ENCODE results near the gene C21orf91.

C21orf91 gene

GRCh38 chr21:17794518-17795145, 24.5 kb downstream of the C21orf91 start:
- DNase-seq (ENCODE audit: extremely low read depth, low read depth), result no peak
- TF ChIP-seq, protein P1, sequence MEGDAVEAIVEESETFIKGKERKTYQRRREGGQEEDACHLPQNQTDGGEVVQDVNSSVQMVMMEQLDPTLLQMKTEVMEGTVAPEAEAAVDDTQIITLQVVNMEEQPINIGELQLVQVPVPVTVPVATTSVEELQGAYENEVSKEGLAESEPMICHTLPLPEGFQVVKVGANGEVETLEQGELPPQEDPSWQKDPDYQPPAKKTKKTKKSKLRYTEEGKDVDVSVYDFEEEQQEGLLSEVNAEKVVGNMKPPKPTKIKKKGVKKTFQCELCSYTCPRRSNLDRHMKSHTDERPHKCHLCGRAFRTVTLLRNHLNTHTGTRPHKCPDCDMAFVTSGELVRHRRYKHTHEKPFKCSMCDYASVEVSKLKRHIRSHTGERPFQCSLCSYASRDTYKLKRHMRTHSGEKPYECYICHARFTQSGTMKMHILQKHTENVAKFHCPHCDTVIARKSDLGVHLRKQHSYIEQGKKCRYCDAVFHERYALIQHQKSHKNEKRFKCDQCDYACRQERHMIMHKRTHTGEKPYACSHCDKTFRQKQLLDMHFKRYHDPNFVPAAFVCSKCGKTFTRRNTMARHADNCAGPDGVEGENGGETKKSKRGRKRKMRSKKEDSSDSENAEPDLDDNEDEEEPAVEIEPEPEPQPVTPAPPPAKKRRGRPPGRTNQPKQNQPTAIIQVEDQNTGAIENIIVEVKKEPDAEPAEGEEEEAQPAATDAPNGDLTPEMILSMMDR (IDR thresholded peaks at IDR 0.05; ENCODE audit: low read depth, low read length, missing control alignments), result no peak
- no peak overlapping the region for H3K4me3 ChIP-seq (replicated peaks; ENCODE audit: low read depth, low read length)

DNA sequence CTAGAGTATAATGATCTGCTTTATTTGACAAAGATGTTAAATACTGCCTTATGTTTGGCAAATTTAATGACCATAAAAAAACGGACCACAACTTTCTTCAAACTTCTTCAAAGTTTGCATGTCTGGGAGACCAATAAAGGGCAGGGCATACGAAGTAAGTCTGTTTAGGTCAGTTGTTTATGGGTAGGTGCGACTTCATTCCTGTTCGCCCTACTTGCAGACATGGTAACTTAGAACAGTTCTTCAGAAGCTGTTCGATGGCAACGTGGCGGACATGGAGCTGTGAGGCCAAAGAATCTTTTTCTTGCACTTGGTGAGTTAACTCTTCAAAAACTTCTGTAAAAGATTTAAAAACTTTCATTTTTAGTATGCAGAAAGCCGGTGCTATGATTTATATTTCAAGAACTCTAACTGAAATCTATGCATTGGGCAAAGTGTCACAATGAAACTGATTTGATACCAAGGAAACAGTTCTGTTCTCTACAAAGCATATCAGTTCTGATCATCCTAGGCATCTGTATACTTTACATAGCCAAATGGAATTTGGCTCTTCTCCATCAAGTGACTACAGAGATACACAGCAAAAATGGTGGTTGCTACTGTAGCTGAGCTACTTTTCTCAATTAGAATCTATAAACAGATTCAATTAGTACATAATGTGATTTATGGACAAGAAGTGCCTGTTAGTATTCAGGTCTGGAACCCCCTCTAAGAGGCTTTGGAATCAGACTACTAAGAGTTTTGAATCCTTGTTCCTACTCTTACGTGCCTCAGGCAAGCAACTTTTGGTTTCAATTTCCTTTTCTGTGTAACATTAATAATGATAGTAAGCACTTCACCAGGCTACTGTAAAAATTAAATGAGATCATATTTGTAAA, 25.7 kb downstream of the C21orf91 start:
- no peak overlapping the region for H3K4me3 ChIP-seq (replicated peaks; ENCODE audit: low read depth, low read length)
- TF ChIP-seq, protein P1 (IDR thresholded peaks at IDR 0.05; ENCODE audit: low read depth, low read length, missing control alignments), result no peak
- DNase-seq (ENCODE audit: extremely low read depth, low read depth), result no peak

- TF ChIP-seq, protein P1 (IDR thresholded peaks at IDR 0.05; ENCODE audit: low read depth, low read length, missing control alignments), result no peak
- H3K4me3 ChIP-seq (replicated peaks; ENCODE audit: low read depth, low read length), result no peak overlapping the region
- DNase-seq (ENCODE audit: extremely low read depth, low read depth), result no peak
Observed at GRCh38 chr21:17789656-17790055, 29.5 kb downstream of the C21orf91 start.

DNA sequence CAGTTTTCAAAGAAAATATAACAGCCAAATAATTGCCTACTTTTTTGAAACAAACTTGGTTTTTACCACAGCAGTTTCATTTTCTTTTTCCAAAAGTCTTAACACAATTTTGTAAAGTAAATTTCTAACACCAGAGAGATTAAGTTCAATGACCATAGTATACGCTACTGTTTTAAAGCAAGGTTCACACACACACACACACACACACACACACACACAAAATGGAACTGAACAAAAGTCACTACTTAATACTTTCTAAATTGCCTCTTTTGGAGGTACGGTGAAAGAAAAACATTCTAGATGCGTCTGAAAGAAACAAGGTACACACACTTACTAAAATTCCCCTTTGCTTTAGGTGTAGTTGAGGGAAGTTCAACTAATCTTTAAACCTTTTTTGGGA, 30.1 kb downstream of the C21orf91 start:
- no peak overlapping the region for H3K4me3 ChIP-seq (replicated peaks; ENCODE audit: low read depth, low read length)
- TF ChIP-seq, protein P1 (IDR thresholded peaks at IDR 0.05; ENCODE audit: low read depth, low read length, missing control alignments), result no peak
- no peak for DNase-seq (ENCODE audit: extremely low read depth, low read depth)

GRCh38 chr21:17786851-17787181, 32.3 kb downstream of the C21orf91 start:
- H3K4me3 ChIP-seq (replicated peaks; ENCODE audit: low read depth, low read length), result no peak overlapping the region
- no peak for DNase-seq (ENCODE audit: extremely low read depth, low read depth)
- TF ChIP-seq, protein P1 (IDR thresholded peaks at IDR 0.05; ENCODE audit: low read depth, low read length, missing control alignments), result no peak

GRCh38 chr21:17786071-17786850, 32.9 kb downstream of the C21orf91 start:
- no peak for DNase-seq (ENCODE audit: extremely low read depth, low read depth)
- TF ChIP-seq, protein P1 (IDR thresholded peaks at IDR 0.05; ENCODE audit: low read depth, low read length, missing control alignments), result no peak
- no peak overlapping the region for H3K4me3 ChIP-seq (replicated peaks; ENCODE audit: low read depth, low read length)
